GM19238 (cell line): ENCODE data around the gene PRXL2B.

Source experiments
- DNase-seq: peaks from one replicate; pipeline ENCODE4 v3.0.0; 2011; ENCODE audit warnings: low spot score; ENCODE audit not compliant: insufficient read length

PRXL2B gene

DNA sequence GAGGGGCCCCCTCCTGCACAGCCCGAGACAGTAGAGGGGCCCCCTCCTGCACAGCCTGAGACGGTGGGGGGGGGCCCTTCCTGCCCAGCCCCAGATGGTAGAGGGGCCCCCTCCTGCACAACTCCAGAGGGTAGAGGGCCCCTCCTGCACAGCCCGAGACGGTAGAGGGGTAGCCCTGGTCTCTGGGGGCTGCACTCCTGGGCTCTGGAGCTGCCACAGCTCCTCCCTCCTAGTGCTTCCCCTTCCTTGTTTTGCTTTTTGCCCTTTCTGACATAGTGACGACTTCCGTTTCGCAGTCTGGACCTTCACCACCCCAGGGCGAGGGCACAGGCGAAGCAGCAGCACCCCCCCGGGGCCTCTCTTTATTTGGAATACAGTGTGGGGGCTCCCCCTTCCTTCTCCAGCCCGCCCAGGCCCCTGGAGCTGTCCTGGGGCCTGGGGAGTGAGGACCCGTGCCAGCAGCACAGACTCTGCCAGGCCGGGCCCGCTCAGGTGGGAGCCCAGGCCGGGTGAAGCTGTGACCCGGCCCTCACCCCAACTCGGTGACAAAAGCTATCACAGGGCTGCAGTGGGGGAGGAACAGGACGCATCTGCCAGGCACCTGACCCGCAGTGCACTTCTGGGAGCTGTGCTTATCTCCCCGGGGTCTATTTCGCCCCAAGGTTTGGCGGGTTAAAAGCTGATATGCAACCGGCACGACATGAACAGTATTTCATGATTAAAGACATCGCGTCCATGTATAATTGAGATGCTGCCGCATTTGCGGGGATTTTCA lies 1.1 kb upstream of the PRXL2B start:
- peak; percentile 81 for DNase-seq

DNA sequence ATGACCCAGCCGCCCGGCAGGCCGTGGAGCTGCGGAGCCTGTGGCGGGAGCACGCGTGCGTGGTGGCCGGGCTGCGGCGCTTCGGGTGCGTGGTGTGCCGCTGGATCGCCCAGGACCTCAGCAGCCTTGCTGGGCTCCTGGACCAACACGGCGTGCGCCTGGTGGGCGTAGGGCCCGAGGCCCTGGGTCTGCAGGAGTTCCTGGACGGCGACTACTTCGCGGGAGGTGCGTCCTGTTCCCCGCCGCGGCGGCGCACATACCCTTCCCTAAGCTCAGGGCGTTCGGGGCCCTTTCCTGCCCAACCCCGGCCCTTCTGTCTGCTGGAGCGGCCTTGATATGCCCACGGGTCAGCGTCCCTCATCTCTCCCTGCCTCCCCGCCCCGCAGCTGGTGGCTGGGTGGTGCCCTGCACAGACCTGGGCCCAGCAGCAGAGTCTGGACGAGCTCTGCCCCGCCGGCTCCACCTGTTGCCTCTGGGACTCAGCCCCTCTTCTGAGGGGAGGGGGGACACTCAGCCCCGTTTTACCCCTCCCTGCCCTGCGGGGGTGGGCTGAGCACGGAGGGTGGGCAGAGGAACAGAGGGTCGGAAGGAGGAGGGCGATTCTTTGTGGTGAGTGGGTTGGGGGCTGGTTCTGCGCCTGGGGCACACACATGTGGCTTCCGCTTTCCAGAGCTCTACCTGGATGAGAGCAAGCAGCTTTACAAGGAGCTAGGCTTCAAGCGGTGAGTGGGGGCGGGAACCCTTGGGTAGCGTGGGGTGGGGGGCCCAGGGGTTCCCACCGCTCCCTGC lies 688 bp downstream of the PRXL2B start:
- DNase-seq: peak; percentile 31

DNA sequence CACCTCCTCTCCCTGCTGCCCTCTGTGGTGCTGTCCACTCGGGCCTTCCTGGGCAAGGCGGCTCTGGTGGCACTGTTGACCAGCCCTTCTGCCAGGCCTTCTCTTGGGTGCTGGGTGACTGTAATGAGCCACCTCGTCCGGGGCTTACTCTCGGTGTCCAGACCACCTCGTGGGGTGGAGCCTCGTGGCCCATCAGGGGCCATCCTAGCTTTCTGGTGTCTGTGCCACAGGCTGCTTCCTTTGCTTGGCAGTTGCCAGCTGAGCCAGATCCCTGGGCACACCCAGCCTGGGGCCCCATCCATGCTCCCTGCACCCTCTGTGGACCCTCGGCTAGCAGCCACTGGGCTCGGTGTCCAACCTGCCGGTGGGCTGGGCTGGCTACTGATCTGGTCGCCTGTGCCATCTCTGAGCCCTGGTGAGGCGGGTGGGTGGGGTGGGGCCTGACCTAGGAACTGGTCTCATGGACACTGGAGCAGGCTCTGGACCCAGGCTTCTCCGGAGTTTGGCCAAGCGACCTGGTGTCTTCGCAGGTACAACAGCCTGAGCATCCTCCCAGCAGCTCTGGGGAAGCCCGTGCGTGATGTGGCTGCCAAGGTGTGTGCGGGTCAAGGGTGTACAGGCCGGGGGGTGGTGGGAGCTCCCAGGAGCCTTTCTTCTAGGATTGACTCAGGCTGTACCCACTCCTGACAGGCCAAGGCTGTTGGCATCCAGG lies 1.4 kb downstream of the PRXL2B start:
- DNase-seq: no peak

DNA sequence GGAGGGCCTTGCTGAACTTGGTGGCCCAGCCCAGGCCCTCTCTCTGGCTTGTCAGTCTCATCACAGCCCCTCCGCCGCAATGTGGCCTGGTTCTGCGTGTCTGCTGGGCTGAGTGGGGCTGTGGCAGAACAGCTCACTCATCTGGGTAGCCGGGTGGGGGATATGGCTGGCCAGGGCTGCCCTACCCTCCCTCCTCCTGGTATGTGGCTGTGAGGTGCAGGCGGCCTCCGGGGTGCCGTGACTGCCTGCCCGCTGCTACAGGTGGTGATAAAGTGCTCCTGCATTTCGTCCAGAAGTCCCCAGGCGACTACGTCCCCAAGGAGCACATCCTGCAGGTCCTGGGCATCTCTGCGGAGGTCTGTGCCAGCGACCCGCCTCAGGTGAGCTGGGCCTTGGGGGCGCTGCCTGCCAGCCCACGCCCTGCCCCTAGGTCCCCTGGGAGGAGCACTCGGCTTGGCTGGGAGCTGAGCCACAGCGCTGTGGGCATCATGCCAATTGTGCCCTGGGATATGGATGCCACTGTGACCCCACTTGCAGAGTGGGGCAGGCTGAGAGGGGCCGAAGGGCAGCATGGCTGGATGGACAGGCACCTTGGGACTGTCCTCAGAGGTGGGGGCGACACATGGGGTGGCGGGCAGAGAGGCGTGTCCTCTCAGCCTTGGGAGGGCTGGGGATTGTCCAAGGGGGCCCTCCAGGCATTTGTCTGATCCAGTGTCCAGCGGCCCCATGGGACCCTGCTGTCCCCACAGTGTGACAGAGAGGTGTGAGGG lies 2.3 kb downstream of the PRXL2B start:
- DNase-seq: no peak

DNA sequence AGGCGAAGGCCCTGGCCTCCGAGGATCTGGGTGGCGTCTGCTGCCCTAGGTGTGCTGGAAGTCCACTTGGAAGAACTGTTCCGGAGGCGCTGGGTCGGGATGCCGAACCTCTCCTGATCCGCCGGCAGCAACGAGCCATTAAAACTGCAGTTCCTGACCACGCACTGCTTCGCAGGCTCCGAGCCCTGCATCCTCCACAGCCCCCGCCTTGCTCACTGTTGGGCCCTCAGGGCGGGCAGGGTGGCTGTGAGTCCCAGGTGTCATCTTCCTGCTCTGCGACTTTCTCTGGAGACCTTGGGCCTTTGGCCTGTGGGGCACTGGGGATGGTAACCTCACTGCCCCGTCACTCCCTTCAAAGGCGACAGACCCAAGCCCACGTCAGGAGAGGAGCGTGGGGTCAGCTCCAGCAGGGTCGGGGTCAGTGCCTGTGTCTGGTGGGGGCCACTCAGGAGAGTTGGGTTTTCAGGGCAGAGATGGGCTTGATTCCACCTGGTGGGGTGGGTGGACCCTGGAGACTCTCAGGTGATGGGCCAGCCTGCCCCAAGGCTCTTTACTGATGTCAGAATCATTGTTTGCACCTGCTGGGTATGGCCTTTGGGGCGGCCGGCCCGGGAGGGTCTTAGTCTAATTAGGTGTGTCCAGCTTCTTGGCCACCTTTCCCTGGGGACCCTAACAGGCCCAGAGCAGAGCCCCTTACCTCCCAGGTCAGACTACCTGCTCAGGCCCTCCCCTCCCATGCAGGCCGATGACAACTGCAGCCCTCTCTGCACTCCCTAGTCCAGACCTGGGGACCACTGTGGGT lies 3.1 kb downstream of the PRXL2B start:
- no peak for DNase-seq

DNA sequence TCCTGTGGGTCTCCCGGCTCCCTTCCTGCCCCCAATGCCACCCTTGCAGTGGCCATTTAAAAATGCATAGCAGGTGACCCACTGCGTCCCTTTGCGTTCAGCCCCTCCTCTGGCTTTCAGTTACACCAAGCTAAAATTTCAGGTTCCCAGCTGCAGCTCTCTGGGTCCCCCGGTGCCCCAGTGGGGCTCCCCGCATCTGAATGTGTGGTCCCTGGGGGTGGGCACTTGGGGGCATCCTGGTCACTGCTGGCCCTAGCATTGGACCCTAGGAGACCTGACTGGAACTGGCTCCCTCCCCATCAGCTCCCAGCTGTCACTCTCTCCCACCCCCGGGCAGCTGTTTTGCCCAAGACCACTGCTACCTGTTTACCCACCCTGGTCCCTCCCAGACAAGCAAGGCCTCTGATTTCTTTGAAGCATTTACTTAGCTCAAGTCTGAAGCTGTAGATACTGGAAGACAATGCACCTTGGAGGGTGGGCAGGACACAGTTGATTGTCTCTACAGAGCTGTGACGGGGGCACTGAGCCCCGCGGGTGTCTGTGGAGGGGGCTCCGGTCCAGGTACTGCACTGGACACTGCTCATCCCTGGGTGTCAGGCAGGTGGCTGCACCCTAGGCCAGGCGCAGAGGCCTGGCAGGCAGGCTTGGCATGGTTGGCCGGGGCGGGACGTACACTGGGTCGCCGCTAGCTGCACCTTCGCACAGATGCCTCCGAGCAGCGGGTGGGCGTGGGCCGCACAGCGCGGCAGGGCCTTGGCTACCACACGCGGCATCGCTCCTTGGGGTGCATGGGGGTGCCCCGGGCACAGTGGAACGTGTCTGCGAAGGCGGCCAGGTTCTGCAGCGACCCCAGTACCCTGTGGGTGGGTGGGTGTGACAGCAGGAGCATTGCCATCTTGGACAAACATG lies 3.9 kb downstream of the PRXL2B start:
- no peak for DNase-seq

DNA sequence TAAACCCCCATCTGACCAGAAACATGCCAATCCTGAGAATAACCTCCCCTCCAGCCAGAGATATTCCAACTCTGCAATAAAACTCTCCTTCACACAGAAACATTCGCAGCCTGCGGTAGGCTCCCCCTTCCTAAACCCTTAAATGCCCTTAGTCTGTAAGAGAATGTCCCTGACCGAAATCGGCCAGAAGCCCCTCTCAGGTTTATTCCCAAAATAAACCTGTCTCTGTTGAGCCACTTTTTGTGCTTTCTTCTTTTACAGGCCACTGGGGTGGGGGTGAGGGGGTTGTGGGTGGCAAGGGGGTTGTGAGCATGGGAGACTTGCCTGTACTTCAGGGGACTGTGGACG lies 4.6 kb downstream of the PRXL2B start:
- no peak for DNase-seq

DNA sequence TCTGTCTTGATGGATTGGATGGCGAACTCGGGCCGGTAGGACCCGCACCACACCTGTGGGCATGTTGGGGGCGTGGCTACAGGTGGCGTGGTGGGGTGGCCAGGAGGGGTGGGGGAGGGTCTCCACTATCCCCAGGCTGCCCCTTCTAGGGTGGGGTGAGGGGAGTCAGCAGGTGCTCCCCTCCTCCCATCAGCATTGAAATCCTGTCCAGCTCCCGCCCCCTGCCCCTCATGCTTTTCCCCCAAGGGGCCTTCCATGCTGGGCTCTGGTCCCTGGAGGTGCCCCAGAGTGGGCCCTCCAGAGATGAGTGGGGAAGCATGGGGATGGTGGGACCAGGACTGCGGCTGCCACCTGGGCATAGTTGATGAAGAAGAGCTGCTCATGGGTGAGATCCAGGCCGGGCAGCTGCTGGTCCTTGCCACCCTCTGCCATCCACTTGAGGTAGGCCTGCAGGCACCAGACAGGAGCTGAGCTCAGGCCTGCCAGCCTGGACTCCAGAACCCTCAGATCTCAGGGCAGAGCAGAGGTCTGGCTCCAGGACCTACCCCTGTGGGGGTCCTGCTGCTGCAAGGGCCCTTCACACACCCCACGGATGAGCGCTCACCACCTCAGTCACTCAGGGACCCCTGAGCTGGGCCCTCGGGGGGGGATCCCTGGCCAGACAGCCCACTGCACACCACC lies 5.1 kb downstream of the PRXL2B start:
- no peak for DNase-seq

DNA sequence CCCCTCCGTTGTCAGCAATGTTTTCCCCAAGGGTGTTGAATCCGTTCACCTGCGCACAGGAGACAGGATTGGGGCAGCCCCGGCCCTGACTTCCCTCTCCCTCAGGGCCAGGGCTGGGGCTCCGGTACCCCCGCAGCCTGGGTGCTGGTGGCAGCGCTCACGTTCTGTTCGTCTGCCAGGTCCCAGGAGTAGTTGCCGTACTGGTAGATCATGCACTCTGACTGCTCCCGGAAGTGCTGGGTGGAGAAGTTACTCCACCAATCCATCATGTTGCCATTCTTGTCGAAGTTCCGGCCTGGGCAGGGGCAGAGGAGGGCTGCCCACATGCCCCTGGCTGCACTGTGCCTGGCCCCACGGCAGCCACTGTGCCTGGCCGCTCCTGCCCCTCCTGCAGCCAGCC lies 6.1 kb downstream of the PRXL2B start:
- DNase-seq: no peak

DNA sequence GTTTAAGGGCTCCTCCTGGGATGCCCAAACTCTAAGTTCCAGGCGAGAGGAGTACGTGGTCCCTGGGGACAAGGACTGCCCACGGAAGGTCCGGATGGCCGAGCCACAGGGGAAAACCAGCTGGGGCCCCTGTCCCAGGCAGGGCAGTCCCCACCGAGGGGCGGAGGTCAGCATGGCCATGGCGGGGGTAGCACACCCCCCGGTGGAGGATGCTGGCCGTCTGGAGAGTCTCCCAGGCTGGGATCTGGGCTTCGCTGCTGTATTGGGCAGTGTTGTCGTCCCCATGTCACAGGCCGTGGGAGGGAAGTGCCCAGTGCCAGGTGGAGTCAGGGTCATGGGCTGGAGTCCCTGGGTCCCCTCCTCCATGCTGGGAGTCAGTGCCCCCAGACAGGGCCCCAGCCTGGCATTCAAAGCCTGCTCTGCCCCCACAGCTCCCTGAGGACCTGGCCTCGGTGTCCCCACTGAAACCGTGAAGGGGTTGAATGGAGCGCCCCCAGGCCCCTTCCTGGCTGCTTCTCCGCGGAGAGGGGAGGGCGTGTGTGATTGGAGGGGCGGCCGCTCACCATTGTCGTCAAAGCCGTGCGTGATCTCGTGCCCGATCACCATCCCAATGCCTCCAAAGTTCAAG lies 6.8 kb downstream of the PRXL2B start:
- no peak for DNase-seq

DNA sequence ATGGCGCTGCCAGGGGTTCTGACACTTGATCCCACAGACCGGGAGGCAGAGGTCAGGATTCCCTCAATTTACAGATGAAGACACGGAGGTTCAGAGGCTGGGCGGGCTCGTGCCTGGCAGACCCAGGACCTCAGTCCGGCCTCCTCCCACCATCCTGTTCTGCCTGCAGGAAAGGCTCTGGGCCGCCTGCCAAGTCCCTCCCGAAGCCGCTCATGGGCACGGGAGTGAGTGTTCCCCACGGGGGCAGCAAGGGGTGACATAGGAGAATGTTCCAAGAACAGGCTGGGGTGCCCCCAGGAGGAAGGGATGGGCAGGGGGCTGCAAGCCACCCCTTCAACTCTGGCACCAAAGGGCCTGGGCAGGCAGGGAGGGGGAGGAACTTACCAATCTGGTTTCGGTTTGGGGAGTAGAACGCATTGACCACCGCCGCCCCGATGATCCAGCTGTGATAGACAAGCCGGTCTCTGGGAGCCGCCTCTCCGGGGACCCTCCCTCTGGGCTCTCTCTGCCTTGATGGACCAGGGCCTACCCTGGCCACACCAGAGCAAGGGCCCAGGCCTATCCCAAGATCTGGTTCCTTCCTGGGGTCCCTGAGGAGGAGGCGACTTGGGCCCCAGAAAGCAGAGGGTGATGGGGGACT lies 7.5 kb downstream of the PRXL2B start:
- DNase-seq: no peak

DNA sequence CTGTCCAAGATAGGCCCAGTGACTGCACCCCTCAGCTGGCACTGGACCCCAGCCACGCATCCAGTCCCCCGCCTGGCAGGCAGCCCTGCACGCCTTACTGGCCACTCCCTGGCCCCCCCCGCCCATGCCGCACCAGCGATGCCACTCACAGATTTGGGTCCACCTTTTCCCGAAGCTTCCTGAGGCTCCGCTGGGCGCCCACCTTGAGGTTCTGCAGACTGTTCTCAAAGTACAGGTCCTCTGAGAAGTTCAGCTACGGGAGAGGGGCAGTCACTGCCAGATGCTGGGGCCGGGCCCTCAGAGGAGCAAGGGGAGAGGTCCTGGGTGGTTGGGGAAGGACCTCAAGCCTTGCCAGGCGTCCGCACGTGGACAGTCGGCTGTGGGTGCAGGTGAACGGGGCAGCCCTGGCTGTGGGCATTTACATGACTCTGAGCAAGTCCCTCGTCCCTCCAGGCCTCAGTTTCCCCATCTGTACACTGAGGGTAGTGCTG lies 8.1 kb downstream of the PRXL2B start:
- DNase-seq: no peak

DNA sequence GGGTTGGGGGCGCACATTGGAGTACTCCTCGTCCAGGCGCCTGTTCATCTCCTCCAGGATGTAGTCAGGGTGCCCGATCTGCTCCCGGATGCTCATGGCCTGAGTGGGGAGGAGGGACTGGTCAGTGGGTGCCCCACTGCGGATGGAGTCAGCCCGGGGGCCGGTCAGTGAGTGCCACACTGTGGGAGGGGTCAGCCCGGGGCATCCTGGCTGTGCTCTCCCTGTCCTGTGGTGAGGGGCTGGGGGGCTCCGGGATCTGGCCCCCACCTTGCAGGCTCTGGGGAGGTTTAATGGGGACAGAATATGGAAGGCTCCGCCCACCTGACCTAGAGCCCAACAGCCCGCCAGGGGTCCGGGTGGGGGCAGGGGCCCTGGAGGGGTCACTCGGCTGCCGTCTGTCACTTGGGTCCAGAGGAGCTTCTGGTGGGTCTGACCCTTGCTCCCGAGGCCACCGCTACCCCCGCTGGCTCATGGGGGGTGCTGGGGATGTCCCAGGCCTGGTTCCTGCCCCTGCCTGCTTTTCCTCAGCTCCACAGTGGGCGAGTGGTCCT lies 8.8 kb downstream of the PRXL2B start:
- DNase-seq: no peak

DNA sequence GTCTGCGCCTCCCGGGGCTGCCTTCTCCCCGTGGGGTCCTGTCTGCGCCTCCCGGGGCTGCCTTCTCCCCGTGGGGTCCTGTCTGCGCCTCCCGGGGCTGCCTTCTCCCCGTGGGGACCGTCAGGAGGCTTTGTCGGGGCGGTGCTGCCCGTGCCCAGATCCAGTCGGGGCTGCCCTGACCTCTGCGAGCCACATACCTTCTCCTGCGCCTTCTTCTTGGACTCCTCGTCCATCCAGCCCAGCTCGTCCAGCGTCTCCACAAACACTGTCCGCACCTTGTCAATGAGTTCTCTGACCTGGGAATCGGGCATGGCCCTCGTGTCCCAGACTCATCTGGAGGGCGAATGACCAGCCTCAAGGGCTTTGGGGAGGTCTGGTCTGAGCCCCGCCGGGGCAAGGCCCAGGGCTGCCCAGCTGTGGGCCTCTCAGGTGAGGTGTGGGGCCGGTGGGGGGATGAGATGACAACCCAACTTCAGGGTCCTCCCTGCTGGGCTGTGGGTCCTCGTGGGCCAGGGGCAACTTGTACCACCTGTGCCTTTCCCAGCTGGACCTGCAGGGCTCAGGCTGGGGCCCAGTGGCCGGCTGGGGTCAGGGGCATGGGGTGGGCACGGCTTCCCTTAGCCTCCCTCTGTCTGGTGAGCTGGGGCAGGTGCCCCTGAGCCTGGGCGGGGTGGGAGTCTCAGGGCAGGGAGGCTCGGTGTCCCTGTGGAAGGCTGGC lies 9.4 kb downstream of the PRXL2B start:
- DNase-seq: no peak

DNA sequence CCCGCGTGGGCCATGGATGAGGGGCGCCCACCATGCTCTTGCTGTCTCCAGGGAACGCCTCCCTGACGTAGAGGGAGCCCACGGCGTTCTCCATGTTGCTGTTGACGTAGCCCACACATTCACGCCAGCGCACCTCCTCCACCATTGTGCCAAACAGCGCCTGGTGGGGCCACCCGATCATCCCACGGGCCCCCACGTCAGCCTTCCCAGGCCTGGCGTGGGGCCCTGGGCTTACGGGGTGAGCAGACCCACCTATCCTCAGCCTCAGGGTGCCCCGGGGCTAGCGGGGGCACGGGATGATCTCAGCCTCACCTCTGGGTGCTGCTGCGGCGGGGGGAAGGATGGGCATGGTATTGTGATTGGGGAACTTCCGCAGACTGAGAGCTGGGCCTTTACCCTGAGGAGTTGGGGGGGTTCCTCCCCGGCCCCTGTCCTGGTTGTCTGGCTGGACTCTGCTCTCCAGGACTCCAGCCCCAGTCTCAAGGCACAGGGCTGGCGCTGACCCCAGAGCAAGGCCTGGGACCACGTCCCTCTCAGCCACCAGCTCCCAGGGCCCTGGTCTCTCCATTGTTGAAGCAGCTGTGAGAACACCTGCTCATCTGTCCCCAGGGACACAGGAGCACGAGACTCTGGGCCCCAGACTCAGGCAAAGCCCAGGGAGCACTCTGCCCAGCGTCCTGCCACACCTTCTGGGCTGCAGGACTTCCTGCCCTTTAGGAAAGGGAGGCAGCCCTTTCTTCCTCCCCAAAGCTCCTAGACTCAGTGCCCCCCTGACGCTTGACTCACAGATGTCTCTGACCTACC lies 10.2 kb downstream of the PRXL2B start:
- DNase-seq: no peak
